Measurements from ENCODE around the gene LRCH3.
A peak's percentile ranks its signal among the peaks of the same experiment; 100 is the strongest.
"Not testable (repeated sequence)": the region's sequence is repeated elsewhere in the genome, so short reads cannot be mapped to it uniquely, and the experiment has no call there.

Gene LRCH3

DNA sequence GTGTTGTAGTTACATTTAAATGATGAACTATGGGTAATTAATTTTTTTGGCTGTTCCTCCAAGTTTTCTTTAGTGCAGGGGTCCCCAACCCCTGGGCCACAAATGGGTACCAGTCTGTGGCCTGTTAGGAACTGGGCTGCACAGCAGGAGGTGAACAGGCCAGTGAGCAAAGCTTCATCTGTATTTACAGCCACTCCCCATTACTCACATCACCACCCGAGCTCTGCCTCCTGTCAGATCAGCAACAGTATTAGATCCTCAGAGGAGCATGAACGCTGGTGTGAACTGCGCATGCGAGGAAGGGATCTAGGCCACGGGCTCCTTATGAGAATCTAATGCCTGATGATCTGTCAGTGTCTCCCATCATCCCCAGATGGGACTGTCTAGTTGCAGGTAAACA lies 83.0 kb downstream of the LRCH3 start:
- H3K27me3 Mint-ChIP-seq (ENCODE audit: low read depth): no peaks in the 10 kb centered on the region
- no peak for DNase-seq (ENCODE audit: low spot score)
- peaks cover 48% of the 10 kb centered on the region for H3K36me3 Mint-ChIP-seq (ENCODE audit: low read depth)
- peaks cover 15% of the 10 kb centered on the region for H3K4me1 Mint-ChIP-seq (ENCODE audit: low read depth)
- H3K27ac Mint-ChIP-seq: no peak overlapping the region
- no peak overlapping the region for H3K4me3 Mint-ChIP-seq
- H3K9me3 Mint-ChIP-seq: no peaks in the 10 kb centered on the region

GRCh38 chr3:197874653-197875052 lies 83.6 kb downstream of the LRCH3 start:
- Mint-ChIP-seq H3K4me3 (no peak overlapping the region), H3K36me3 (ENCODE audit: low read depth) (peaks cover 48% of the 10 kb centered on the region), H3K4me1 (ENCODE audit: low read depth) (peaks cover 15% of the 10 kb centered on the region), H3K27ac (no peak overlapping the region), H3K9me3 (no peaks in the 10 kb centered on the region), H3K27me3 (ENCODE audit: low read depth) (no peaks in the 10 kb centered on the region)
- no peak for DNase-seq (ENCODE audit: low spot score)

- Mint-ChIP-seq H3K36me3 (ENCODE audit: low read depth) (peaks cover 44% of the 10 kb centered on the region), H3K4me1 (ENCODE audit: low read depth) (peaks cover 19% of the 10 kb centered on the region), H3K4me3 (peak overlapping the region; percentile 5), H3K27ac (peak overlapping the region; percentile 74), H3K27me3 (ENCODE audit: low read depth) (no peaks in the 10 kb centered on the region), H3K9me3 (no peaks in the 10 kb centered on the region)
- DNase-seq (ENCODE audit: low spot score): no peak
Observed at GRCh38 chr3:197877902-197878301, 86.8 kb downstream of the LRCH3 start.

DNA sequence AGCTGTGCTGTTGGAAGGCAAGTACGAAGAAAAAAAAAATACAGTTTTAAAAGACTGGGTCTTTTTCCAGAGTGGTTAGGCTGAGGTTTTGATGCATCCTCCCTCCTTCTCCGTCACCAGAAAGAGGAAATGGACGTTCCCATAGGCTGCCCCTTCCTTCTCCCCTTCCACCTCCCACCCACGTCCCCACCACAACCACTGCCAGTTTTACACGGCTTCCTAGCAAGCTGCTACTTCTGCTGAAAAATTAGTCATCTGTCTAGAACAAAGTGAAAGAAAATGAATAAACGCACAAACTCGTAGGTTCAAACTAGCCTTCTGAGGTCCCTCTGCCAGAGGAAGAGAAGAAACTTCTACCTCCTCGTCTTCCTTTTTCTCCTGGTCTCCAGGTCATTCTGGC lies 87.4 kb downstream of the LRCH3 start:
- Mint-ChIP-seq H3K27ac (peak overlapping the region; percentile 73), H3K4me1 (ENCODE audit: low read depth) (peaks cover 16% of the 10 kb centered on the region), H3K4me3 (peak overlapping the region; percentile 5), H3K27me3 (ENCODE audit: low read depth) (no peaks in the 10 kb centered on the region), H3K9me3 (no peaks in the 10 kb centered on the region), H3K36me3 (ENCODE audit: low read depth) (peaks cover 38% of the 10 kb centered on the region)
- DNase-seq (ENCODE audit: low spot score): peak; percentile 83

DNA sequence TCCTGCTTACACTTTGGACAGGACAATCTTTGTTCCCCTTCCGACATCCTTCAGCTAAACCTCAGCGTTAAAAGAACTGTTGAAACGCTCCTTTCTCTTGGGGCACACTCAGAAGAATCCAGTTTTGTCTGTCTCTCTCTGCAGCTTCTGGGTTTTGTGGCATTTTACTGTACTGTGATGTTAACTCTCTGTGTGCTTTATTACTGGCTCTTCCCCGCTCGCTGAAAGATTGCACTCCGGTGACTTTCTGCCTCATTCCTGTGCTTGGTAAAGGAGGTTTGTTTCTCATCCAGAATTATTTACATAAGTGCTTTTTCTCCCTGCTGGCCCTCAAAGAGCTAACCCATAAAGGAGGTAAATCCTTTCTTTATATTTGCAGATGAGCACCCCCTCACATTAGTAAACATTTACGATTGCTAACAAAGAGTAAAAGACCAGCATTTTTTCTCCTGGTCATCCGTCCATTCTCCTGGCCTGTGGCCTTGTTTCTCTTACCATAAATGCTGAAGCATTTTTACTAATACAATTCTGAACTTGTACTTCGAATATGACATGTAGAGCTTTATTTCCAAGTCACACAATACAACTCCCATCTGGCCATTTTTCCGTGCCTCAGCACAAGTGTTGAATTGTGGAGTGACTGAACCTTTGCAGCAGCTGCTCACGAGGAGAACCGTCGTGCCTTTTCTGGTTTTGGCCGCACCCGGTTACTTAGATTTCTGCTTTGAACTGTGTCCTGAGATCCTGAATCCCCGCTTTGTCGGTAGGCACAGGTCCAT lies 89.6 kb downstream of the LRCH3 start:
- Mint-ChIP-seq H3K27me3 (ENCODE audit: low read depth) (no peaks in the 10 kb centered on the region), H3K4me1 (ENCODE audit: low read depth) (peaks cover 16% of the 10 kb centered on the region), H3K27ac (no peak overlapping the region), H3K36me3 (ENCODE audit: low read depth) (peaks cover 47% of the 10 kb centered on the region), H3K9me3 (no peaks in the 10 kb centered on the region), H3K4me3 (no peak overlapping the region)
- DNase-seq (ENCODE audit: low spot score): no peak

GRCh38 chr3:197881270-197881969 lies 90.4 kb downstream of the LRCH3 start:
- Mint-ChIP-seq H3K36me3 (ENCODE audit: low read depth) (peaks cover 49% of the 10 kb centered on the region), H3K9me3 (no peaks in the 10 kb centered on the region), H3K27ac (no peak overlapping the region), H3K4me1 (ENCODE audit: low read depth) (peaks cover 16% of the 10 kb centered on the region), H3K4me3 (no peak overlapping the region), H3K27me3 (ENCODE audit: low read depth) (no peaks in the 10 kb centered on the region)
- DNase-seq (ENCODE audit: low spot score): no peak

GRCh38 chr3:197881970-197882338 lies 90.9 kb downstream of the LRCH3 start:
- no peak for DNase-seq (ENCODE audit: low spot score)
- Mint-ChIP-seq H3K27me3 (ENCODE audit: low read depth) (no peaks in the 10 kb centered on the region), H3K27ac (no peak overlapping the region), H3K36me3 (ENCODE audit: low read depth) (peaks cover 47% of the 10 kb centered on the region), H3K4me1 (ENCODE audit: low read depth) (peaks cover 16% of the 10 kb centered on the region), H3K4me3 (no peak overlapping the region), H3K9me3 (no peaks in the 10 kb centered on the region)

DNA sequence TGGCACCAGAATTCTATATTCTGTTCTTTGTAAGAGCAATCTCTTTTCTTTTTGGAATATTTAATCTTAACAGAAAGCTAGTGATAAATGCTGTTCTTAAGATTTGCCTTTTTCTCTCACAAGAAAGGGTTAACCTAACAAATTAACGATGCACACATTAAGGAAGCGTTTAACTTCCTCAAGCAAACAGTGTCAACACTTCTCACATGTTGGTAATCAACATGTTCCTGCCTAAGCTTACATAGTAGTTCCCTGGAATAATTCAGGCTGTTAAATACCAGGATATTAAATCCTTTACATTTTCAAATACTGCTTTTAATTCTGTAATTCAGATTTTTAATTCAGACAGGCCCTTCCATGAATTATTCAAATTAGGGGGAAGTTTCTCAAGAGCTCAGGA lies 91.5 kb downstream of the LRCH3 start:
- H3K27ac Mint-ChIP-seq: no peak overlapping the region

DNA sequence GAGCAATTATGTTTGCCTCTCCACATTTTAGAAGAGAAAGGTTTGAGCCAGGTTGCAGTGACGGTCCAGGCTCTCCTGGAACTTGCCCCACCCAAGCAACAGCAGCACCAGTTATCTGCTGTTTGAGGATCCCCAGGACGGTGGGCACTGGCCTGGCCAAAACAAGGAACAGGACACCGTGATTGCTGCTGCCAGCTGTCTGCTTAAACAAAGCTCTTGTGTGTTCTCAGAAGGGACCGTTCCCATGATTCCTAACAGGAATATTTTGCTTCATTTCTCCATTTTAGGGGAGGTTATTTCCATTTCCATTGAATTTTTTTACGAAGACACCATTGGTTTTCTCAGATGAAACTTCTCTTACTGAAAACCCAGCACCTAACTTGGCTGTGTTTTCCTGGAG lies 92.5 kb downstream of the LRCH3 start:
- Mint-ChIP-seq H3K4me1 (ENCODE audit: low read depth) (peaks cover 8% of the 10 kb centered on the region), H3K27me3 (ENCODE audit: low read depth) (no peaks in the 10 kb centered on the region), H3K27ac (peak overlapping the region; percentile 1), H3K9me3 (no peaks in the 10 kb centered on the region), H3K4me3 (no peak overlapping the region), H3K36me3 (ENCODE audit: low read depth) (peaks cover 42% of the 10 kb centered on the region)
- no peak for DNase-seq (ENCODE audit: low spot score)

More for the DNA sequence above, 91.5 kb downstream of the LRCH3 start:
- no peak overlapping the region for H3K4me3 Mint-ChIP-seq
- no peaks in the 10 kb centered on the region for H3K27me3 Mint-ChIP-seq (ENCODE audit: low read depth)
- peaks cover 15% of the 10 kb centered on the region for H3K4me1 Mint-ChIP-seq (ENCODE audit: low read depth)
- H3K36me3 Mint-ChIP-seq (ENCODE audit: low read depth): peaks cover 45% of the 10 kb centered on the region
- no peak for DNase-seq (ENCODE audit: low spot score)
- no peaks in the 10 kb centered on the region for H3K9me3 Mint-ChIP-seq

DNA sequence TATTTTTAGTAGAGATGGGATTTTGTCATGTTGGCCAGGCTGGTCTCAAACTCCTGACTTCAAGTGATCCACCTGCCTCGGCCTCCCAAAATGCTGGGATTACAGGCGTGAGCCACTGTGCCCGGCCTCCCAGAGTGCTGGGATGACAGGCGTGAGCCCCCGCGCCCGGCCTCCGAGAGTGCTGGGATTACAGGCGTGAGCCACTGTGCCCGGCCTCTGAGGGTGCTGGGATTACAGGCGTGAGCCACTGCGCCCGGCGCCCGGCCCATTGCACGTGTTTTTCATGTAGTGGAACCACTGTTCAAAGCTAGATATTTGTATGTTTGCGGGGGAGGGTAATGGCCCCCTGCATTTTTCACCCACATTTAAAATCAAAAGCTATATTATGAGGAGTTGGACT lies 93.3 kb downstream of the LRCH3 start:
- peaks cover 38% of the 10 kb centered on the region for H3K36me3 Mint-ChIP-seq (ENCODE audit: low read depth)
- H3K27me3 Mint-ChIP-seq (ENCODE audit: low read depth); H3K9me3 Mint-ChIP-seq; H3K4me3 Mint-ChIP-seq; H3K27ac Mint-ChIP-seq; H3K4me1 Mint-ChIP-seq (ENCODE audit: low read depth); DNase-seq (ENCODE audit: low spot score): not testable (repeated sequence)

GRCh38 chr3:197886052-197886451 lies 95.0 kb downstream of the LRCH3 start:
- not testable (repeated sequence) for H3K9me3 Mint-ChIP-seq; H3K27ac Mint-ChIP-seq; DNase-seq (ENCODE audit: low spot score); H3K27me3 Mint-ChIP-seq (ENCODE audit: low read depth); H3K4me3 Mint-ChIP-seq; H3K4me1 Mint-ChIP-seq (ENCODE audit: low read depth)
- peaks cover 29% of the 10 kb centered on the region for H3K36me3 Mint-ChIP-seq (ENCODE audit: low read depth)

GRCh38 chr3:197887430-197888053 lies 96.5 kb downstream of the LRCH3 start:
- not testable (repeated sequence) for H3K4me1 Mint-ChIP-seq (ENCODE audit: low read depth); DNase-seq (ENCODE audit: low spot score); H3K27me3 Mint-ChIP-seq (ENCODE audit: low read depth); H3K27ac Mint-ChIP-seq; H3K9me3 Mint-ChIP-seq; H3K4me3 Mint-ChIP-seq
- peaks cover 22% of the 10 kb centered on the region for H3K36me3 Mint-ChIP-seq (ENCODE audit: low read depth)

GRCh38 chr3:197888511-197888910 lies 97.5 kb downstream of the LRCH3 start:
- Mint-ChIP-seq H3K9me3 (no peaks in the 10 kb centered on the region), H3K27ac (no peak overlapping the region), H3K4me1 (ENCODE audit: low read depth) (no peaks in the 10 kb centered on the region), H3K4me3 (no peak overlapping the region), H3K27me3 (ENCODE audit: low read depth) (no peaks in the 10 kb centered on the region), H3K36me3 (ENCODE audit: low read depth) (peaks cover 22% of the 10 kb centered on the region)
- DNase-seq (ENCODE audit: low spot score): no peak

- no peak overlapping the region for H3K4me3 Mint-ChIP-seq
- no peaks in the 10 kb centered on the region for H3K27me3 Mint-ChIP-seq (ENCODE audit: low read depth)
- H3K4me1 Mint-ChIP-seq (ENCODE audit: low read depth): no peaks in the 10 kb centered on the region
- peaks cover 16% of the 10 kb centered on the region for H3K36me3 Mint-ChIP-seq (ENCODE audit: low read depth)
- no peak overlapping the region for H3K27ac Mint-ChIP-seq
- no peak for DNase-seq (ENCODE audit: low spot score)
- no peaks in the 10 kb centered on the region for H3K9me3 Mint-ChIP-seq
Observed at GRCh38 chr3:197889204-197889930, 98.3 kb downstream of the LRCH3 start.

Data from T-helper 2 cell treated with Interferon-gamma antibody and Interleukin-4, amounts not matched to agents 5 μg/mL and 100 μg/mL, for 36 hours (primary cell).